ENCODE results near the gene AAK1.

AAK1 gene

DNA sequence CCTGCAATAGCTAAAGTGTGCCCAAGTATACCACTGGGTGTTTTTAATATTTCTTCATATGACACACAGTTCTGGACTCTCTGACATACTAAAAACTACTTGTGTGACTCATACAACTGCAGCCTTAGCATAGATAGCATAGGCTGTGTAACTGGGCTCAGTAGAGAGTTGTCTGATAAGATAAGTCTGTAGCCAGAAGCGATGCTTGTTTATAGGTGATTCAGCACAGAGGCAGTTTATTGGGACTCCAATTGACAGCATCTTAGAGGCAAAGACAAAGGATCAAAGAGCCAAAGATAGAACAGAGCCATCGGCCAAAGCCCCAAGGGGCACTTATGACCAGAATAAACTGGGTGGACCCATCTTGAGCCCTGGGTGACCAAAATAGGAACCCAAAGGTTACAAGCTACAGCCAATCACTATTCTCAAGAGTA, 42.3 kb downstream of the AAK1 start:
- DNase-seq (ENCODE audit: low read depth in 2 of 2), result no peak

- no peak for DNase-seq (ENCODE audit: low read depth in 2 of 2)
Measured at GRCh38 chr2:69600425-69600824, 43.1 kb downstream of the AAK1 start.

GRCh38 chr2:69597843-69598610, 45.5 kb downstream of the AAK1 start:
- DNase-seq (ENCODE audit: low read depth in 2 of 2), result no peak

DNA sequence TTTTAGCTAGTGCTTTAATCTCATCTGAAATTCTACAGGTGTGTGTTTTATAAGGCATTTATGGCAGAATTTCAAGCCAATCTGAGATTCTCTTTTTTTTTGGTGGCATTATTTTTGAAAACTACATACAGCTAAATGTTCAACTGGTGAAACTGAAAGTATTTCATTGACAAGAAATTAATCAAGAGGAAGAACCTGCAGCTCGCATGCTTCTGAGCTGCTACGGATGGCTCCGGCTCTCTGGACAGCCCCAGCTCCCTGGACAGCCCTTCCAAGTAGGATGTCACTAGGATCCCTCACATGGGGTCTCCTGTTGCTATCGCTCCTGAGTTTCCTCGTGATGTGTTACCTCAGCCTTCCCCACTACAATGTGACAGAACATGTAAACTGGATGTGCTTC, 46.4 kb downstream of the AAK1 start:
- DNase-seq (ENCODE audit: low read depth in 2 of 2), result no peak

DNA sequence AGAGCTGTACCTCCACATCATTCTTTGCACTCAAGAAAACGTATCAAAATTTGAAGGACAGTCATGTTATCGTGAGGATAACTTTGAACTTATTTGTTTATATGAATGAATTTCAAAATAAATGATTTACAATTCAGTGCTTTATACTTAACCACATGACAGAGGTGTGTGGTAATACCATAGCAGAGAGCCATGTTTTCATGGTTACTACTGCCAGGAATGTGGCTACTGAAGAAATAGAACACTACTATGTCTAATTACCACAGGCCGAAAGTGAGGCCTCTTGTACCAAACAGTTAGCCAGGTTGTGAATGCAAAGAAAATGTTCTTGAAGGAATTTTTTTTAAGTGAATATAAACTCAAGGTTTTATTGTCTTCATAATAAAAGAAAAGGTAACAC, 49.2 kb downstream of the AAK1 start:
- DNase-seq (ENCODE audit: low read depth in 2 of 2), result no peak

GRCh38 chr2:69592511-69592910, 51.0 kb downstream of the AAK1 start:
- no peak for DNase-seq (ENCODE audit: low read depth in 2 of 2)

DNA sequence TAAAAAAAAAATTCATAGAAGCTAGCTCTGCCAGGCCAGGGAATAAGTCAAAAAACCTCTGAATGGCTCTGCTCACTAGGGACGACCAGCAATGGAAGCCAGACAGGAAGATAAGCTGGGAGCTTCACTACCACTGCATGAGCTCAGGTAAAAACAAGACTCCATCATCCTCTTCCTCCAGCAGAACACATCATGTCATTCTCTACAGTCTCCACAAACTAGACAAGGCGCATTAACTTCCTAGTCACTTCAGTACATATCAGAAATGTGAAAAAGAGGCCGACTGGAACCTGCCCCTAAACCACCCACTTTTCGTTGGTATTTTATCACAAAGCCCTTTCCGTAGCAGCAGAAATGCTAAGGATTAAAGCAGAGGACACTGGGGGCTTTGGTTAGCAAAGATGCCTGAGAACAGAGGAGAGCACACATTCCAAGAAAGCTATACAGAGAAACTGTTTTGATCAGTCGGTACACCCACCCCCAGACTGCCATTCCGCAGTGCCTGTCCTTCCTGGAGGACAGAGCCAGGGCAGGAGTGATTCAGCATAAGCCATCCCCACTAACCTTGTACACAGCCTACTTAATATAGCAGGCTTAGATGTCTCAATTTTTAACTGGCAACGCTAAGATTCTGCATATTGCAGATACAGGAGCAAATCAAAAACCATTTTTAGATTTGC, 53.4 kb downstream of the AAK1 start:
- DNase-seq (ENCODE audit: low read depth in 2 of 2), result no peak

GRCh38 chr2:69588945-69589344, 54.6 kb downstream of the AAK1 start:
- no peak for DNase-seq (ENCODE audit: low read depth in 2 of 2)

DNA sequence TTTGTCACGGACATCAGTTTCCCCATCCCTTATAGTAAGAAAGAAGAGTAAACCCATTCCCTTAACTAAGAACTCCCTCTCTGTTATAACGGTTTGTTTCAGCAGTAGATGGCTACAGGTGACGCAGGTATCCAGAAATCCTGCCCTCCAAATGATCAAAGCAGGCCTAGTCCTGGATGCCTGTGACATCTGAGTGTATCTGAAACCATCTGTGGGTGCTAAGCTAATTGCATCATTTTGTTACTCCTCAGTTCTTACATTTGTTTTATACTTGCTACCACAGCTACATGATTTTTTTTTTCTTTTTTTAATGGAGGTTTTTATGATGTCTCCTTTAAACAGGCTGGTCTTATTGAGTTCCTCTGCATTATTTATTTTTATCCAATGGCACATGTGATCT, 55.1 kb downstream of the AAK1 start:
- DNase-seq (ENCODE audit: low read depth in 2 of 2), result no peak

DNA sequence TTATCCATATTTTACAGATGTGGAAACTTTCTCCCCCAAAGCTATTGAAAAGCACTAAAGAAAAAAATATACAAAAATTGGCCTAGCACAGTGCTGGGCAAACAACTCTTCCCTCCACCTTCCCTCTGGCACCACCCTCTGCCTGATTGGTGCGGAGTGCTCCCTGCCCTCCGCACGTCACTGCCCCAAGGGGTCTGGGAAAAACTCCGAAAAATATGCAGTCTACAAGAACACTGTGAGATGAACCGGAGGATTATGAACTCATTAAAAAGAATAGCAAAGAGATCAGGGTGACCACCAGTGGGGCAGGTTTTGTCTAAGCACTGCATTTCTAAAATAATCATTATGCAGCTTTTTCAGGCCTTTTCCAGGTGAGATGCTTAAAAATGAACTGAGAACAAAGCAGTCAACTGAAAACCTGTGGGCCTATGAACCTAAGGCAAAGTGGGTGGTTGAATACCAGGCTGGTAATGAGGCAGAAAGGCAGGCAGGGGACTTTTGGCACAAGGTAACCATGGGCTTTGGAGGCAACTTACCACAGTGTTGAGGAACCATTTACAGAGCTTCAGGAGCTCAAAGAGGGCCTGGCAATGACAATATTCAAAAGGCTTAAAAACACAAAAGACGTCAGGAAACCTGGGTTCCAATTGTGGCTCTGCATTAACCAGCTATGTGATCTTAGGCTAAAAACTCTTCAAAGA, 57.5 kb downstream of the AAK1 start:
- DNase-seq (ENCODE audit: low read depth in 2 of 2), result no peak

GRCh38 chr2:69584127-69584889, 59.2 kb downstream of the AAK1 start:
- DNase-seq (ENCODE audit: low read depth in 2 of 2), result no peak

- DNase-seq (ENCODE audit: low read depth in 2 of 2), result no peak
Measured at GRCh38 chr2:69583321-69583833, 60.2 kb downstream of the AAK1 start.

- no peak for DNase-seq (ENCODE audit: low read depth in 2 of 2)
Measured at GRCh38 chr2:69582582-69583176, 60.9 kb downstream of the AAK1 start.

DNA sequence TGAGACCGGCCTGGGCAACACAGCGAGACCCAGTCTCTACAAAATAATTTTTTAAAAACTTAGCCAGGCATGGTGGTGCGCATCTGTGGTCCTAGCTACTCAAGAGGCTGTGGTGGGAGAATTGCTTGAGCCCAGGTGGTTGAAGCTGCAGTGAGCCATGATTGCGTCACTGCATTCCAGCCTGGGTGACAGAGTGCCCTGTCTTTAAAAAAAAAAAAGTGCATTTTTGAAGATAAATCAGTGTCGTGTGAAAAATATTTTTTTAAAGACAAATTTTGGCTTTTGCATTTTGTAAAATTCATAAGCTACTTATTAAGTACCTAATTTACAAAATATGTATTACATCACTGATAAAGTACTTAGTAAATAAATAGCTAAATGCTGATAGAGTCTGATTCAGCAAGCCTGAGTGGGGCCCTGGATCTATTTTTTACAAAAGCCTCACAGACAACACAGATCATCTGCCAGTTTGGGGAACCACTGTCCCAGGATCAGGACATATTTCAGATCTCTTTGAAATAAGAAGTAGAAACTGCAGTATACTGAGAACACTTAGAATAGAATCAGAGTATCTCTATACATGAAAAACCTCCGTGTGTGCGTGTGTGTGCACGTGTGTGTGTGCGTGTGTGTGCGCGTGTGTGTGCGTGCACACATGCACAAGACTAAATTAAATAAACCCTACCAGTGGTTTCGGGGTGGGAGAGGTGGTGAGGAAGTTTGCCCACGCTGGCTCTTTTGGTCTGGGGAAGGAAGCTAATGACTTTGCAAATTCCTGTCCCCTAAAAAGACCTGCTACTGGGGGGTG, 61.6 kb downstream of the AAK1 start:
- no peak for DNase-seq (ENCODE audit: low read depth in 2 of 2)

GRCh38 chr2:69580486-69580885, 63.1 kb downstream of the AAK1 start:
- DNase-seq (ENCODE audit: low read depth in 2 of 2), result no peak

GRCh38 chr2:69579536-69579935, 64.0 kb downstream of the AAK1 start:
- DNase-seq (ENCODE audit: low read depth in 2 of 2), result no peak

DNA sequence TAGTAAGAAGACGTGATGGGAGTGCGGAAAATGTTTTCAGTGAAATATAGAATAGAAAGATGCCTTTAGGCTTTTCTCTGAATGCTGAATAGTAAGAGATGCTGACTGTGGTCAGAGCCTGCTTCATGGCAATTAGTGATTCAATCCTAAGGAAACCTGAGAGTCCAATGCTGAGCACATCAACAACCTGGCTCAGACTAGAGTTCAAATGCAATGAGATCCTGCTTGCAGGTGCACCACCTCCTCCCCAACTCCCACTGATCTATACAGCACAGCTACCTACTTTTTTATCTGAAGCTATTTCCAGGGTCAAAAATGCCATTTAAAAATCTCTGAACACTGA, 65.4 kb downstream of the AAK1 start:
- no peak for DNase-seq (ENCODE audit: low read depth in 2 of 2)

DNA sequence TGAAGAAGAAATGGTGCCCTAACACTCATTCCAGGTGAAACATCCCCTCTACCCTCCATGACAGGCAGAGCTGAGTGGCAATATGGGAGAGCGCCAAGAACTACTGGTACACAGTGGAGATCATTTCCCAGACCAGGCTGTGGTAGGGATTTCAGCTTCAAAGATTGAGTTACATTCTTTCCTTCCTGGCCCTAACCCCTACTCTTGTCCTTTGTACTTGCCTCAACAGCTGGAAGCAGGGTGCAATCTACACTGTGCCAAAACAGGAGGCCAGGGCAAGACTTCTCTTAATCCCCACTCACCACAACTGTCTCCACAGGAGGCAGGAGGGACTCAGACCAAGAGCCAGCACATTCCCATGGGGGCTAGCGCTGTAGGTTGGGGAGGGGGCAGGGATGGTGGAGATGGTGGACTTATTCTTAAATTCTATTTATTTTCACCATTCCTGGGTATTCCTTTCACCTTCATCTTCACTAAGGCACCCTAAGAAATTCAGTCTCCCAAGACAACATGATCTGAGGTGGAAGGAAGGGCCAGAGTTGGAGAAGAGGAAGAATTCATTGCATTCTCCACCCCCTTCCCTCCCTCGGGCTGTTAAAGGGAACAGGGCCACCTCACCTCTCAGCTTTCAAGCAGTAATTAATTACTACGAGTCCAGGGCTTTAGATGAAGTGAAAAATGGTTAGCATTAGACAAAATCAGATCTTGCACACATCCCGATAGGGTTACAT, 65.9 kb downstream of the AAK1 start:
- DNase-seq (ENCODE audit: low read depth in 2 of 2), result no peak

DNA sequence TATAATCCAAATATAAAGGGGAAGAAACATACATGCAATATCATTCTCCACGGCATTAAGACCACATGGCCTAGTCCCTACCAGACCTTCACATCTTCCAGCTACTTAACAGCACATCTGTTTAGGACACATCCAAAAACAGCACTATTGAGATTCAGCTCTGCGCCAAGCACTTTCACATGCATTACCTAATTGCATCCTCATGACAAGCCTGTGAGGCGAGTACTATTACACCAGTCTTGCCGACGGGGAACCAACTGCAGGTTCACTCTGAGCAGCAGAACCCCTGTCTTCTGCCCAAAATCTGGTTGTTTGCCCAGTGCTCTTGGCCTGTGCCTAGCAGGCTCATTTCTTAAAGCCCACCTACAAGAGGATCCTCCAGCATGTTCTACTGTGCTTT, 66.7 kb downstream of the AAK1 start:
- DNase-seq (ENCODE audit: low read depth in 2 of 2), result no peak

- DNase-seq (ENCODE audit: low read depth in 2 of 2), result no peak
Measured at GRCh38 chr2:69575926-69576325, 67.6 kb downstream of the AAK1 start.
